ENCODE data around the gene KIAA1217. TPM values are rescaled to one million over a fixed set of nuclear protein-coding genes. Genes with fewer than 3 reads are reported as not detected.

The KIAA1217 gene
- total RNA-seq, 3 donors from 2014 or later (not counting 1 experiment from before 2014, with no cell fraction given), result not detected

DNA sequence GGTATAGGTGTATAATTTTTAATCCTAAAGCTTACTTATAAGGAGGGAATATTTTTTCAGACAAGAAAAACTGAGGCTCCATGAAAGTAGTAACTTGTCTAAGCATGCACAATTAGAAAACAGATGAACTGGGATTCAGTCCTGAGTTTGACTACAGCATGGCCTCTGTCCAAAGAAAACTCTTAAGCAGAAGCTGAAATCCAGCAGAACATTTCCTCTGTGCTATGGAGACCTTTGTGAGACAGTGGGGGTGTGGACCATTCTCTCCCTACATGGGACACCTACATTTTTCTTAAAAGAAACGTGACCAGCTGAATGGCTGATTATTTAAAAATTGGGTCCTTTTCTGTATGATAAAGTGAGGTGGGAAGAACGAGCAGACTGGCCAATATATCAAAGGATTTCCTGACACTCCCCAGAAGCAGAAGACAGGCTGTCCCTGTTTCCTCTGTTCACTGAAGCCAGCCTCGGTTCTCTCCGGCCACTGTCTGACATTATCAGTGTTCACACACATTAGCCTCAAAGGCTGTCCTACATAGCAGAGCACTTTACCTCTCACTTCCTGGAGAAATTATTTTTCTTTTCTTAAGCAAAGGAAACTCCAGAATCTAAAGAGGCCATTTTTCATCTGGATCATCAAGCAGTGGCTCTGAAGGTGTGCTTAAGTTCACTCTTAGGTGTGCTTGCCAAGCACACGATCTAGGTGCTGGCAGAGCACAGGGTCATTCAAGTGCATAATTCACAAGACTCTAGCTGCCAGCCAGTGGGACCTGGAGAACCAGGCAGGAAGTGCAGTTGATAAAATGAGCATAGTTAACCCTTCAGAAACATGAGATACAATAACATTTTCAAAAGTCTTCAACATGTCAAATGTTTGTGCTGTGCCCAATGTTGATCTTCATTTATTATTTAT, 40.4 kb upstream of the KIAA1217 start:
- H3K4me1 ChIP-seq (ENCODE audit: control insufficient read depth, insufficient read depth, low read length), result no peaks in the 10 kb centered on the region
- Mint-ChIP-seq H3K27me3 (ENCODE audit: low read depth in 2 of 2) (no peaks in the 10 kb centered on the region), H3K36me3 (no peaks in the 10 kb centered on the region), H3K4me3 (no peak overlapping the region), H3K4me1 (no peaks in the 10 kb centered on the region), H3K9me3 (peaks cover 0 to 5% of the 10 kb centered on the region in 2 donors), H3K27ac (no peak overlapping the region)
- intact Hi-C loops (cut with micrococcal nuclease), result no loop called here
- DNase-seq (no peak), ATAC-seq (no peak)
- WGBS (ENCODE audit: insufficient coverage), result 17% methylated on average over 4 of the region's 5 CpGs
- no peak overlapping the region for H3K27ac ChIP-seq (ENCODE audit: low read length)
- no peaks in the 10 kb centered on the region for H3K36me3 ChIP-seq (ENCODE audit: control insufficient read depth, insufficient read depth, low read length)
- no peaks in the 10 kb centered on the region for H3K27me3 ChIP-seq (ENCODE audit: control insufficient read depth, insufficient read depth, low read length)
- no peaks in the 10 kb centered on the region for H3K9me3 ChIP-seq (ENCODE audit: control insufficient read depth, insufficient read depth, low read length)
- no peak overlapping the region for H3K4me3 ChIP-seq (ENCODE audit: low read length)
- TF ChIP-seq, protein P1, sequence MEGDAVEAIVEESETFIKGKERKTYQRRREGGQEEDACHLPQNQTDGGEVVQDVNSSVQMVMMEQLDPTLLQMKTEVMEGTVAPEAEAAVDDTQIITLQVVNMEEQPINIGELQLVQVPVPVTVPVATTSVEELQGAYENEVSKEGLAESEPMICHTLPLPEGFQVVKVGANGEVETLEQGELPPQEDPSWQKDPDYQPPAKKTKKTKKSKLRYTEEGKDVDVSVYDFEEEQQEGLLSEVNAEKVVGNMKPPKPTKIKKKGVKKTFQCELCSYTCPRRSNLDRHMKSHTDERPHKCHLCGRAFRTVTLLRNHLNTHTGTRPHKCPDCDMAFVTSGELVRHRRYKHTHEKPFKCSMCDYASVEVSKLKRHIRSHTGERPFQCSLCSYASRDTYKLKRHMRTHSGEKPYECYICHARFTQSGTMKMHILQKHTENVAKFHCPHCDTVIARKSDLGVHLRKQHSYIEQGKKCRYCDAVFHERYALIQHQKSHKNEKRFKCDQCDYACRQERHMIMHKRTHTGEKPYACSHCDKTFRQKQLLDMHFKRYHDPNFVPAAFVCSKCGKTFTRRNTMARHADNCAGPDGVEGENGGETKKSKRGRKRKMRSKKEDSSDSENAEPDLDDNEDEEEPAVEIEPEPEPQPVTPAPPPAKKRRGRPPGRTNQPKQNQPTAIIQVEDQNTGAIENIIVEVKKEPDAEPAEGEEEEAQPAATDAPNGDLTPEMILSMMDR (IDR thresholded peaks at IDR 0.05), result no peak

DNA sequence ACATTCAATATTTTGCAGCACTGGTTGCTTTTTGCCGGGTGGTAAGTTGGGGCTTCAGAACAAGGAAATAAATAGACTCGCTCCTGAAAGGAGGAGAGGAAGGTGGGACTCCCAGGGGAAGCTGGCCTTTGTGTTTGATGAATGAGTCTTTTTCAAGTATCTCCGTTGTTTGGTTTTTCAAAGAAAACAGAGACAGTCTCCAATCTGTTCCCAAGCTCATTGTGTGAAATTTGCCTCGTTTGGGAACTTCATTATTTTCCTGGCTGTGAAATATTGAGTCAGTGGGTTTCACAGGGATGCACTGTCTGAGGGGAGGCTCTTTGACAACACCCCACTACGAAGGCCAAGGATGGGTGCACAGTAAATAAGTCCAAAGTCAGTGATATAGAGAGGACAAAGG, 38.7 kb upstream of the KIAA1217 start:
- H3K4me3 Mint-ChIP-seq, result no peak overlapping the region
- Histone ChIP-seq H3K27ac (ENCODE audit: low read length) (no peak overlapping the region), H3K27me3 (ENCODE audit: control insufficient read depth, insufficient read depth, low read length) (no peaks in the 10 kb centered on the region), H3K4me1 (ENCODE audit: control insufficient read depth, insufficient read depth, low read length) (no peaks in the 10 kb centered on the region), H3K9me3 (ENCODE audit: control insufficient read depth, insufficient read depth, low read length) (no peaks in the 10 kb centered on the region), H3K4me3 (ENCODE audit: low read length) (no peak overlapping the region), H3K36me3 (ENCODE audit: control insufficient read depth, insufficient read depth, low read length) (no peaks in the 10 kb centered on the region)
- no peaks in the 10 kb centered on the region for H3K4me1 Mint-ChIP-seq
- 75% methylated on average over 5 of the region's 5 CpGs for WGBS (ENCODE audit: insufficient coverage)
- TF ChIP-seq, protein P1 (IDR thresholded peaks at IDR 0.05), result no peak
- ATAC-seq, result no peak
- no peaks in the 10 kb centered on the region for H3K27me3 Mint-ChIP-seq (ENCODE audit: low read depth in 2 of 2)
- no peak for DNase-seq
- peaks cover 2 to 3% of the 10 kb centered on the region in 2 donors for H3K9me3 Mint-ChIP-seq
- intact Hi-C loops (cut with micrococcal nuclease), result no loop called here
- H3K27ac Mint-ChIP-seq, result no peak overlapping the region
- H3K36me3 Mint-ChIP-seq, result no peaks in the 10 kb centered on the region

DNA sequence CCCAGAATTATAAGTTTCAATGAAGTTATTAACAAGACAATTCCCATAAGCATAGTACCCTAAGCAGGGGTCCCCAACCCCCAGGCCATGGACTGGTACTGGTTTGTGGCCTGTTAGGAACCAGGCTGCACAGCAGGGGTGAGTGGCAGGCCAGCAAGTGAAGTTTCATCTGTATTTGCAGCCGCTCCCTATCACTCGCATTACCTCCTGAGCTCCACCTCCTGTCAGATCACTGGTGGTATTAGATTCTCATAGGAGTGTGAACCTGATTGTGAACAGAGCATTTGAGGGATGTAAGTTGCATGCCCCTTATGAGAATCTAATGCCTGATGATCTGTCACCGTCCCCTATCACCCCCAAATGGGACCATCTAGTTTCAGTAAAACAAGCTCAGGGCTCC, 36.0 kb upstream of the KIAA1217 start:
- H3K36me3 ChIP-seq (ENCODE audit: control insufficient read depth, insufficient read depth, low read length), result no peaks in the 10 kb centered on the region
- Mint-ChIP-seq H3K4me1 (no peaks in the 10 kb centered on the region), H3K4me3 (no peak overlapping the region), H3K27ac (no peak overlapping the region), H3K9me3 (peaks cover 2 to 3% of the 10 kb centered on the region in 2 donors), H3K36me3 (no peaks in the 10 kb centered on the region), H3K27me3 (ENCODE audit: low read depth in 2 of 2) (no peaks in the 10 kb centered on the region)
- H3K27ac ChIP-seq (ENCODE audit: low read length), result no peak overlapping the region
- intact Hi-C loops (cut with micrococcal nuclease), result no loop called here
- H3K4me1 ChIP-seq (ENCODE audit: control insufficient read depth, insufficient read depth, low read length), result no peaks in the 10 kb centered on the region
- no peaks in the 10 kb centered on the region for H3K27me3 ChIP-seq (ENCODE audit: control insufficient read depth, insufficient read depth, low read length)
- no peaks in the 10 kb centered on the region for H3K9me3 ChIP-seq (ENCODE audit: control insufficient read depth, insufficient read depth, low read length)
- 100% methylated on average over 2 of the region's 3 CpGs for WGBS (ENCODE audit: insufficient coverage)
- ATAC-seq (no peak), DNase-seq (no peak)
- no peak overlapping the region for H3K4me3 ChIP-seq (ENCODE audit: low read length)
- TF ChIP-seq, protein P1 (IDR thresholded peaks at IDR 0.05), result no peak
